ENCODE results near the gene PLIN3.

DNA sequence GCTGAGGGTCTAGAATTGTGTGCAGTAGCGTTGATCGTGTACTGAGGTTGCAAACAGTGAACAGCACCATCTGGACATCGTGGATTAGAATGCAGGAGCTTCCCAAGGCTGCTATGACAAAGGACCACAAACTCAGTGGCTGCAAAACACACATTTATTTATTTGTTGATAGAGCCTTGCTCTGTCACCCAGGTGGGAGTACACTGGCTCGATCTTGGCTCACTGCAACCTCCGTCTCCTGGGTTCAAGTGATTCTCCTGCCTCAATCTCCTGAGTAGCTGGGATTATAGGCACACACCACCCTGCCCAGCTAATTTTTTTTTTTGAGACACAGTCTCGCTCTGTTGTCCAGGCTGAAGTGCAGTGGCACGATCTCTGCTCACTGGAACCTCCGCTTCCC lies 39.5 kb upstream of the PLIN3 start:
- no peak for TF ChIP-seq POLR2A (IDR thresholded peaks at IDR 0.05)
- TF ChIP-seq, protein P1, sequence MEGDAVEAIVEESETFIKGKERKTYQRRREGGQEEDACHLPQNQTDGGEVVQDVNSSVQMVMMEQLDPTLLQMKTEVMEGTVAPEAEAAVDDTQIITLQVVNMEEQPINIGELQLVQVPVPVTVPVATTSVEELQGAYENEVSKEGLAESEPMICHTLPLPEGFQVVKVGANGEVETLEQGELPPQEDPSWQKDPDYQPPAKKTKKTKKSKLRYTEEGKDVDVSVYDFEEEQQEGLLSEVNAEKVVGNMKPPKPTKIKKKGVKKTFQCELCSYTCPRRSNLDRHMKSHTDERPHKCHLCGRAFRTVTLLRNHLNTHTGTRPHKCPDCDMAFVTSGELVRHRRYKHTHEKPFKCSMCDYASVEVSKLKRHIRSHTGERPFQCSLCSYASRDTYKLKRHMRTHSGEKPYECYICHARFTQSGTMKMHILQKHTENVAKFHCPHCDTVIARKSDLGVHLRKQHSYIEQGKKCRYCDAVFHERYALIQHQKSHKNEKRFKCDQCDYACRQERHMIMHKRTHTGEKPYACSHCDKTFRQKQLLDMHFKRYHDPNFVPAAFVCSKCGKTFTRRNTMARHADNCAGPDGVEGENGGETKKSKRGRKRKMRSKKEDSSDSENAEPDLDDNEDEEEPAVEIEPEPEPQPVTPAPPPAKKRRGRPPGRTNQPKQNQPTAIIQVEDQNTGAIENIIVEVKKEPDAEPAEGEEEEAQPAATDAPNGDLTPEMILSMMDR (IDR thresholded peaks at IDR 0.05), result no peak

Measured in esophagus squamous epithelium (tissue), 4 donors.